Smooth muscle cell (in vitro differentiated cells): ENCODE data around the gene COL6A2. TPM values are rescaled to one million over a fixed set of nuclear protein-coding genes. Genes with fewer than 3 reads are reported as not detected.

Experiments used
- DNase-seq: peaks from one replicate; lab custom pipeline; 2025; ENCODE audit not compliant: unreplicated experiment; lab: John Stamatoyannopoulos, UW
- H2AFZ ChIP-seq: fragments of 200-600 bp; sonication (generic); 2 replicates; pipeline ENCODE4 v1.6.0; 2016; ENCODE audit warnings: antibody characterized with exemption, low read depth, mild to moderate bottlenecking
- H3F3A ChIP-seq: fragments of 200-600 bp; sonication (generic); 2 replicates; pipeline ENCODE4 v1.6.0; 2017; ENCODE audit warnings: antibody characterized with exemption, low read depth
- H3K27ac ChIP-seq: fragments of 200-600 bp; sonication (generic); 2 replicates; pipeline ENCODE4 v1.5.1; 2016; ENCODE audit warnings: low read depth, mild to moderate bottlenecking
- H3K27me3 ChIP-seq: fragments of 200-600 bp; sonication (generic); 2 replicates; pipeline ENCODE4 v1.6.1; 2016; ENCODE audit warnings: low read depth, mild to moderate bottlenecking
- H3K36me3 ChIP-seq: fragments of 200-600 bp; sonication (generic); 2 replicates; pipeline ENCODE4 v1.5.1; 2016; ENCODE audit warnings: low read depth
- H3K4me1 ChIP-seq: fragments of 200-600 bp; sonication (generic); 2 replicates; pipeline ENCODE4 v1.5.1; 2016; ENCODE audit warnings: low read depth
- H3K4me2 ChIP-seq: fragments of 200-600 bp; sonication (generic); 2 replicates; pipeline ENCODE4 v1.6.0; 2016; ENCODE audit warnings: mild to moderate bottlenecking
- H3K4me3 ChIP-seq: fragments of 200-600 bp; sonication (generic); 2 replicates; pipeline ENCODE4 v1.5.1; 2016; ENCODE audit warnings: mild to moderate bottlenecking
- H3K79me2 ChIP-seq: fragments of 200-600 bp; sonication (generic); 2 replicates; pipeline ENCODE4 v1.6.0; 2016; ENCODE audit warnings: low read depth, mild to moderate bottlenecking
- H3K9ac ChIP-seq: fragments of 200-600 bp; sonication (generic); 2 replicates; pipeline ENCODE4 v1.6.0; 2016; ENCODE audit warnings: low read depth
- H3K9me3 ChIP-seq: fragments of 200-600 bp; sonication (generic); replicated peaks from 2 replicates; pipeline ENCODE4 v1.5.1; 2016; ENCODE audit warnings: low read depth
- H4K20me1 ChIP-seq: fragments of 200-600 bp; sonication (generic); 2 replicates; pipeline ENCODE4 v1.6.0; 2016; ENCODE audit warnings: low read depth
- WGBS: methylation state at CpG from one replicate; pipeline ENCODE4 v1.1.7; 2016; ENCODE audit warnings: low lambda C conversion rate; 5-methylcytosine and 5-hydroxymethylcytosine counted together
- polyA plus RNA-seq: library from polyadenylated mRNA; unstranded; fragments of >200 nt; fragmentation: Nextera tagmentation; extraction: Ambion mirVana; gene quantifications from 2 replicates; pipeline ENCODE4 v1.2.1, GENCODE V29; 2016
- total RNA-seq: library from RNA; depleted of rRNA; stranded (reverse); fragments of >200 nt; gene quantifications from 2 replicates; pipeline ENCODE4 v1.2.3, GENCODE V29; 2014
- TF ChIP-seq, protein P1 (sequence below): fragments of 200-600 bp; sonication (generic); IDR thresholded peaks from 2 replicates; pipeline ENCODE4 v1.5.1; 2017; ENCODE audit warnings: borderline replicate concordance, mild to moderate bottlenecking, antibody characterized with exemption; ENCODE audit not compliant: insufficient read depth, poor library complexity, severe bottlenecking

COL6A2 gene
- total and polyA plus RNA-seq, 2 experiments from 2014 or later, result 1,570 to 4,089 TPM

DNA sequence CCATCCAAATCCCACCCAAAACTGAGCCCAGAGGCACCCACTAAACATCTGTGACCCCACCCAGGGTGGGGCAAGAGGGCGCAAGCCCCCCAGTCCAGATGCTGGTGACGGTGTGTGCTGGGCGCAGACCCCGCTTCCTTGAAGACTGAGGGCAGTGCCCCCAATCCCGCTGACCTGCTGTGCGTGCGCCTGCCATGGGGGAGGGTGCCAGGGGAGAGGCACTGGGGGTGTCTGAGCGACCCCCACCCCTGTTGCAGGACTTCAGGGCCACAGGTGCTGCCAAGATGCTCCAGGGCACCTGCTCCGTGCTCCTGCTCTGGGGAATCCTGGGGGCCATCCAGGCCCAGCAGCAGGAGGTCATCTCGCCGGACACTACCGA is 13.3 kb downstream of the COL6A2 start:
- no peak overlapping the region for H3K9ac ChIP-seq
- no peaks in the 10 kb centered on the region for H3K9me3 ChIP-seq
- peaks cover 98% of the 10 kb centered on the region for H4K20me1 ChIP-seq
- peaks cover 35% of the 10 kb centered on the region for H3F3A ChIP-seq
- H3K27me3 ChIP-seq, result no peaks in the 10 kb centered on the region
- 97% methylated on average over 11 of the region's 12 CpGs for WGBS
- H3K36me3 ChIP-seq, result peaks cover 17% of the 10 kb centered on the region
- H3K79me2 ChIP-seq, result peaks cover 98% of the 10 kb centered on the region
- peaks cover 6% of the 10 kb centered on the region for H3K4me1 ChIP-seq
- no peak overlapping the region for H3K4me3 ChIP-seq
- peak overlapping the region; percentile 77 for H3K27ac ChIP-seq
- TF ChIP-seq, protein P1, sequence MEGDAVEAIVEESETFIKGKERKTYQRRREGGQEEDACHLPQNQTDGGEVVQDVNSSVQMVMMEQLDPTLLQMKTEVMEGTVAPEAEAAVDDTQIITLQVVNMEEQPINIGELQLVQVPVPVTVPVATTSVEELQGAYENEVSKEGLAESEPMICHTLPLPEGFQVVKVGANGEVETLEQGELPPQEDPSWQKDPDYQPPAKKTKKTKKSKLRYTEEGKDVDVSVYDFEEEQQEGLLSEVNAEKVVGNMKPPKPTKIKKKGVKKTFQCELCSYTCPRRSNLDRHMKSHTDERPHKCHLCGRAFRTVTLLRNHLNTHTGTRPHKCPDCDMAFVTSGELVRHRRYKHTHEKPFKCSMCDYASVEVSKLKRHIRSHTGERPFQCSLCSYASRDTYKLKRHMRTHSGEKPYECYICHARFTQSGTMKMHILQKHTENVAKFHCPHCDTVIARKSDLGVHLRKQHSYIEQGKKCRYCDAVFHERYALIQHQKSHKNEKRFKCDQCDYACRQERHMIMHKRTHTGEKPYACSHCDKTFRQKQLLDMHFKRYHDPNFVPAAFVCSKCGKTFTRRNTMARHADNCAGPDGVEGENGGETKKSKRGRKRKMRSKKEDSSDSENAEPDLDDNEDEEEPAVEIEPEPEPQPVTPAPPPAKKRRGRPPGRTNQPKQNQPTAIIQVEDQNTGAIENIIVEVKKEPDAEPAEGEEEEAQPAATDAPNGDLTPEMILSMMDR, result no peak
- DNase-seq, result no peak
- H2AFZ ChIP-seq, result no peak overlapping the region
- no peak overlapping the region for H3K4me2 ChIP-seq

DNA sequence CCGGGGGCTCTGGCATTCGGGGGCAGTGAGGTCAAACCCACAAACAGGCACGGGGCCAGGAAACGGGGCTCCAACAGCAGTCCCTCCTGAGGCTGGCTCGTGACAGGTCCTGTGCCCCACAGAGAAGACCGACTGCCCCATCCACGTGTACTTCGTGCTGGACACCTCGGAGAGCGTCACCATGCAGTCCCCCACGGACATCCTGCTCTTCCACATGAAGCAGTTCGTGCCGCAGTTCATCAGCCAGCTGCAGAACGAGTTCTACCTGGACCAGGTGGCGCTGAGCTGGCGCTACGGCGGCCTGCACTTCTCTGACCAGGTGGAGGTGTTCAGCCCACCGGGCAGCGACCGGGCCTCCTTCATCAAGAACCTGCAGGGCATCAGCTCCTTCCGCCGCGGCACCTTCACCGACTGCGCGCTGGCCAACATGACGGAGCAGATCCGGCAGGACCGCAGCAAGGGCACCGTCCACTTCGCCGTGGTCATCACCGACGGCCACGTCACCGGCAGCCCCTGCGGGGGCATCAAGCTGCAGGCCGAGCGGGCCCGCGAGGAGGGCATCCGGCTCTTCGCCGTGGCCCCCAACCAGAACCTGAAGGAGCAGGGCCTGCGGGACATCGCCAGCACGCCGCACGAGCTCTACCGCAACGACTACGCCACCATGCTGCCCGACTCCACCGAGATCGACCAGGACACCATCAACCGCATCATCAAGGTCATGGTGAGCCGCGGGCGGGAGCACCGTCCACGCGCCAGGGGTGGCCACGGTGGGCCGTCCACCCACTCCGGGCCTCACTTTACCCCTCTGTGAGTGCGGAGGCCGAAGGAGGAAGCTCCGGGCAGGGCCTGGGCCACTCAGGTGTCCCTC is 14.2 kb downstream of the COL6A2 start:
- Histone ChIP-seq H3K36me3 (peaks cover 13% of the 10 kb centered on the region), H4K20me1 (peaks cover 98% of the 10 kb centered on the region), H3K4me2 (no peak overlapping the region), H3K27me3 (no peaks in the 10 kb centered on the region), H3K4me1 (peaks cover 6% of the 10 kb centered on the region), H3K79me2 (peaks cover 98% of the 10 kb centered on the region), H2AFZ (no peak overlapping the region), H3K9ac (no peak overlapping the region), H3F3A (peaks cover 35% of the 10 kb centered on the region), H3K27ac (no peak overlapping the region), H3K9me3 (no peaks in the 10 kb centered on the region), H3K4me3 (no peak overlapping the region)
- TF ChIP-seq, protein P1, result no peak
- WGBS, result 97% methylated on average over 56 of the region's 69 CpGs
- no peak for DNase-seq

DNA sequence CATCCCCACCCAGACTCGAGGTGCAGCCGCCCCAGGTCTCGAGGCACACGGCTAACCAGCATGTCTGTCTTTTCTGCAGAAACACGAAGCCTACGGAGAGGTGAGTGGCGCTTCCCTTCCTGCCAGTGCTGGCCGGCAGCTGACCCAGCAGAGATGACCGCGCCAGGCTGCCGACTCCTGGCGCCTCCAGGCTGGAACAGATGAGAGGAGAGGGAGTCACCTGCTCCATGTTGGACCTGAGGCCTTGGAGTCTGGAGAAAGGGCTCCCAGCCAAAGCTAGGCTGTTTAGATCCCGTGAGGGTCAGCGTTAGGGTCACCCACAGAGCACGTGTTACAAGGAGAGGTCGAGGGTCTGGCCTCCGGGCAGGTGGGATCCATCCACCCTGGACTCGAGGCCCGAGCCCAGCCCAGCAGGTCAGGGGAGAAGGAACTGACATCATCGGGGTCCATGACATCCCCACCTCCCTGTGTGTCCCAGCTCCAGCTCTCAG is 14.9 kb downstream of the COL6A2 start:
- TF ChIP-seq, protein P1, result no peak
- Histone ChIP-seq H3K4me2 (no peak overlapping the region), H3K4me1 (peaks cover under 1% of the 10 kb centered on the region), H3K36me3 (peaks cover 13% of the 10 kb centered on the region), H3K9me3 (no peaks in the 10 kb centered on the region), H2AFZ (no peak overlapping the region), H3K9ac (no peak overlapping the region), H3K79me2 (peaks cover 98% of the 10 kb centered on the region), H3K27me3 (no peaks in the 10 kb centered on the region), H4K20me1 (peaks cover 98% of the 10 kb centered on the region), H3F3A (peaks cover 37% of the 10 kb centered on the region), H3K27ac (no peak overlapping the region), H3K4me3 (no peak overlapping the region)
- 98% methylated on average over 20 of the region's 20 CpGs for WGBS
- DNase-seq, result no peak
